OCI-LY1 (cell line): ENCODE measurements around the gene AKTIP.
"Not testable (repeated sequence)": the region's sequence is repeated elsewhere in the genome, so short reads cannot be mapped to it uniquely, and the experiment has no call there.

Source experiments
- H2AFZ ChIP-seq: fragments of 200-600 bp; sonication (generic), shearing (Covaris generic); 2 replicates; pipeline ENCODE4 v1.6.0; 2014; ENCODE audit warnings: antibody characterized with exemption, mild to moderate bottlenecking, low read length
- H3F3A ChIP-seq: fragments of 200-600 bp; sonication (generic), shearing (Covaris generic); 2 replicates; pipeline ENCODE4 v1.6.0; 2014; ENCODE audit warnings: mild to moderate bottlenecking, antibody characterized with exemption, low read length, moderate library complexity; ENCODE audit not compliant: insufficient read depth
- H3K27ac ChIP-seq: fragments of 200-600 bp; sonication (generic); 2 replicates; pipeline ENCODE4 v1.5.1; 2014; ENCODE audit warnings: low read length, mixed run types, mild to moderate bottlenecking, low read depth; ENCODE audit not compliant: poor library complexity, severe bottlenecking
- H3K27me3 ChIP-seq: fragments of 200-600 bp; sonication (generic); 2 replicates; pipeline ENCODE4 v1.6.0; 2014; ENCODE audit warnings: antibody characterized with exemption, mild to moderate bottlenecking, low read length, moderate library complexity; ENCODE audit not compliant: insufficient read depth
- H3K36me3 ChIP-seq: fragments of 200-600 bp; sonication (generic); 2 replicates; pipeline ENCODE4 v1.6.1; 2014; ENCODE audit warnings: mild to moderate bottlenecking, antibody characterized with exemption, low read length, moderate library complexity, mixed read lengths; ENCODE audit not compliant: insufficient read depth
- H3K4me1 ChIP-seq: fragments of 200-600 bp; sonication (generic); 2 replicates; pipeline ENCODE4 v1.5.1; 2014; ENCODE audit warnings: mild to moderate bottlenecking, low read length, moderate library complexity; ENCODE audit not compliant: insufficient read depth, severe bottlenecking
- H3K4me2 ChIP-seq: fragments of 200-600 bp; sonication (generic), shearing (Covaris generic); 2 replicates; pipeline ENCODE4 v1.6.1; 2014; ENCODE audit warnings: low read length
- H3K4me3 ChIP-seq: fragments of 200-600 bp; sonication (generic); 2 replicates; pipeline ENCODE4 v1.5.1; 2014; ENCODE audit warnings: low read length, low read depth, mild to moderate bottlenecking, mixed read lengths; ENCODE audit not compliant: poor library complexity, severe bottlenecking
- H3K79me2 ChIP-seq: fragments of 200-600 bp; shearing (Covaris generic); 2 replicates; pipeline ENCODE4 v1.6.1; 2016; ENCODE audit warnings: mixed run types, low read length, mixed read lengths; ENCODE audit not compliant: insufficient read depth
- H3K9ac ChIP-seq: fragments of 200-600 bp; sonication (generic), shearing (Covaris generic); 2 replicates; pipeline ENCODE4 v1.6.1; 2014; ENCODE audit warnings: mild to moderate bottlenecking, low read length, mixed read lengths
- H3K9me2 ChIP-seq: fragments of 200-600 bp; sonication (generic), shearing (Covaris generic); 2 replicates; pipeline ENCODE4 v1.6.1; 2014; ENCODE audit warnings: low read depth, mild to moderate bottlenecking, low read length, mixed read lengths
- H3K9me3 ChIP-seq: fragments of 200-600 bp; shearing (Covaris generic); 2 replicates; pipeline ENCODE4 v1.6.1; 2014; ENCODE audit warnings: low read length, mixed read lengths
- H4K20me1 ChIP-seq: fragments of 200-600 bp; sonication (generic), shearing (Covaris generic); 2 replicates; pipeline ENCODE4 v1.6.0; 2016; ENCODE audit warnings: mild to moderate bottlenecking, low read length; ENCODE audit not compliant: insufficient read depth
- EZH2 ChIP-seq: fragments of 200-600 bp; sonication (generic), shearing (Covaris generic); IDR thresholded peaks from 2 replicates; pipeline ENCODE4 v1.8.0; 2017; ENCODE audit warnings: borderline replicate concordance, mixed run types, mild to moderate bottlenecking, antibody characterized with exemption, low read length, moderate library complexity, mixed read lengths
- TF ChIP-seq, protein P1 (sequence below): fragments of 200-600 bp; sonication (generic), shearing (Covaris generic); IDR thresholded peaks from 2 replicates; pipeline ENCODE4 v1.5.1; 2017; ENCODE audit warnings: mild to moderate bottlenecking, antibody characterized with exemption, low read length, moderate library complexity, mixed read lengths

Gene AKTIP

DNA sequence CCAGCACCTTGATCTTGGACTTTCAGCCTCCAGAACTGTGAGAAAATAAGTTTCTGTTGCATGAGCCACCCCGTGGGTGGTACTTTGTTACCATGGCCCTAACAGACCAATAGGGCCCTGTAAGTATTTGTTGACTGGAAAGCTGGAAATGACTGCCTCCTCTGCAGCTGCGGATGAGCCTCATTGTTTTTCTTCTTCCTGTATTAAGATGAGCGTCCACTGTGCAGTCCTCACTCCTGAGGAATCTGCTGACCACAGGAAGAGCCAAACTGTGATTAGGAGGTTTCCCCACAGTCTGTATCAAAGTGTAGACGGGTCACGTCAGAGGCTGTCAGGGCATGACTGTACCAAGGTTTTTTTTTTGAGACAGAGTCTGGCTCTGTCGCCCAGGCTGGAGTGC, 12.2 kb upstream of the AKTIP start:
- TF ChIP-seq, protein P1, sequence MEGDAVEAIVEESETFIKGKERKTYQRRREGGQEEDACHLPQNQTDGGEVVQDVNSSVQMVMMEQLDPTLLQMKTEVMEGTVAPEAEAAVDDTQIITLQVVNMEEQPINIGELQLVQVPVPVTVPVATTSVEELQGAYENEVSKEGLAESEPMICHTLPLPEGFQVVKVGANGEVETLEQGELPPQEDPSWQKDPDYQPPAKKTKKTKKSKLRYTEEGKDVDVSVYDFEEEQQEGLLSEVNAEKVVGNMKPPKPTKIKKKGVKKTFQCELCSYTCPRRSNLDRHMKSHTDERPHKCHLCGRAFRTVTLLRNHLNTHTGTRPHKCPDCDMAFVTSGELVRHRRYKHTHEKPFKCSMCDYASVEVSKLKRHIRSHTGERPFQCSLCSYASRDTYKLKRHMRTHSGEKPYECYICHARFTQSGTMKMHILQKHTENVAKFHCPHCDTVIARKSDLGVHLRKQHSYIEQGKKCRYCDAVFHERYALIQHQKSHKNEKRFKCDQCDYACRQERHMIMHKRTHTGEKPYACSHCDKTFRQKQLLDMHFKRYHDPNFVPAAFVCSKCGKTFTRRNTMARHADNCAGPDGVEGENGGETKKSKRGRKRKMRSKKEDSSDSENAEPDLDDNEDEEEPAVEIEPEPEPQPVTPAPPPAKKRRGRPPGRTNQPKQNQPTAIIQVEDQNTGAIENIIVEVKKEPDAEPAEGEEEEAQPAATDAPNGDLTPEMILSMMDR: no peak
- no peak for TF ChIP-seq EZH2
- Histone ChIP-seq H3F3A (no peaks in the 10 kb centered on the region), H2AFZ (no peak overlapping the region), H3K9me3 (no peaks in the 10 kb centered on the region), H3K9ac (no peak overlapping the region), H3K27ac (no peak overlapping the region), H3K4me1 (peaks cover 10% of the 10 kb centered on the region), H3K9me2 (no peaks in the 10 kb centered on the region), H3K4me2 (no peak overlapping the region), H3K36me3 (no peaks in the 10 kb centered on the region), H3K4me3 (no peak overlapping the region), H3K79me2 (no peaks in the 10 kb centered on the region), H3K27me3 (no peaks in the 10 kb centered on the region; the same call in 1 of the 2 replicates), H4K20me1 (no peaks in the 10 kb centered on the region)

DNA sequence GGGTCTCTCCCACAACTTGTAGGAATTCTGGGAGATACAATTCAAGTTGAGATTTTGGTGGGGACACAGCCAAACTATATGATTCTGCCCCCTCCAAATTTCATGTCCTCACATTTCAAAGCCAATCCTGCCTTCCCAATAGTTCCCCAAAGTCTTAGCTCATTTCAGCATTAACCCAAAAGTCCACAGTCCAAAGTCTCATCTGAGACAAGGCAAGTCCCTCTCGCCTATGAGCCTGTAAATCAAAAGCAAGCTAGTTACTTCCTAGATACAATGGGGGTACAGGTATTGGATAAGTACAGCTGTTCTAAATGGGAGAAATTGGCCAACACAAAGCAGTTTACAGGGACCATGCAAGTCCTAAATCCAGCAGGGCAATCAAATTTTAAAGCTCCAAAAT, 9.8 kb upstream of the AKTIP start:
- H3K79me2 ChIP-seq, H3K4me1 ChIP-seq: not testable (repeated sequence)

DNA sequence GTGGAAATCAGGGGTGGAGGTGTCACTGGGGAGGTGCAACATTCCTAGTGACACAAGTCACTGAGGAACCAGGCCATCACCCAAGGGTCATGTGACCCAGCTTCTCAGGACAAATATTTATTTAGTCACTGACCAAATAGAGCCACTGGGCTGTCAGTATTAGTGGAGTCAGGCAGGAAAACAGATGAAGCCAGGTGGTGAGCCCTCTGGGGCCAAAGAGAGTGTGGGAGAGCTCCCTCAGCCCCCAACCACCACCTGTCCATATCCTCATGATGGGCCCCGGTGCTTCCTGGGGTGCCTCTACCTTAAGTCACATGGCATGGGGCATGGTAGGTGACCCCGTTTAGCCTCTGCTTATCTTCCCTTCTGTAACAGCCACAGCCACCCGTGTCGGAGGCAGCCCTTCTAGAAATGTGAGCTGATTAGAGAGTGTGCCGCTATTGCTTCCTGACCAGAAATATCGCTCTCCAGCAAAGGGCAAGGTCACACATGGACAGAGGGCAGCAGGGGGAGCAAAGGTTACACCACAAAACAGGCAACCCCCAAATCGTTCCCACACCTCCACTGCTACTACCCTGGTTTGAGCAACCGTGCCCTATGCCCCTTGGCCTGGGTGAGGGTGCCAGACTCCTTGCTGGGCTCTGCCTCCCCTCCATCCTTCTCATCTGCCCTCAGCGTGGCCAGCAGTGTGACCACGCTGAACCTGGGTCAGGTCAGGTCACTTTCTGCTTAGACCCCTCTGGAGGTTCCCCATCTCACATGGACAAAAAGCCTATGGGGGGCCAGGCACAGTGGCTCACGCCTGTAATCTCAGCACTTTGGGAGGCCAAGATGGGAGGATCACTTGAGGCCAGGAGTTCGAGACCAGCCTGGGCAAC, 8.6 kb upstream of the AKTIP start:
- no peaks in the 10 kb centered on the region for H3K79me2 ChIP-seq
- no peaks in the 10 kb centered on the region for H3K9me2 ChIP-seq
- TF ChIP-seq, protein P1: no peak
- no peak for TF ChIP-seq EZH2
- no peak overlapping the region for H3K27ac ChIP-seq
- no peak overlapping the region for H2AFZ ChIP-seq
- H3K27me3 ChIP-seq: peaks cover 5% of the 10 kb centered on the region
- no peaks in the 10 kb centered on the region for H3K9me3 ChIP-seq
- peaks cover 6% of the 10 kb centered on the region for H3K4me1 ChIP-seq
- H3F3A ChIP-seq: no peaks in the 10 kb centered on the region
- no peak overlapping the region for H3K4me3 ChIP-seq
- no peak overlapping the region for H3K9ac ChIP-seq
- H3K4me2 ChIP-seq: no peak overlapping the region
- no peaks in the 10 kb centered on the region for H4K20me1 ChIP-seq
- no peaks in the 10 kb centered on the region for H3K36me3 ChIP-seq

More for the DNA sequence above, 9.8 kb upstream of the AKTIP start:
- not testable (repeated sequence) for H3K9ac ChIP-seq, H4K20me1 ChIP-seq, H3K4me2 ChIP-seq, H3F3A ChIP-seq, H3K27ac ChIP-seq, H3K9me3 ChIP-seq, H3K9me2 ChIP-seq, H3K27me3 ChIP-seq, H2AFZ ChIP-seq, H3K4me3 ChIP-seq, H3K36me3 ChIP-seq

DNA sequence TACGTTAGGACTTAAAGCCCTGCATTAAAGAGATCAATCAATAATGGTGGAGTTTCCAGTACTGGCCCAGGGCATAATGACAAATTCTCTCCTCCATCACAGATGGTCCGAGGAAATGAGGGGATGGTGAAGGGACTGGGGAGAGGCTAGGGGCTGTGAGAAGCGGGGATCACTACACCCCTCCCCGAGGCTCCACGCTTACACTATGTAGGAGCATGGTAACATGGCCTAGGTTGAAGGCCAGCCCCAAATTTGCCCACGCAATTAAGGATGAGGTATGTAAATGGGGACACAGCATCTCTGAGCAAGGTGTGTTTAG, 8.0 kb upstream of the AKTIP start:
- Histone ChIP-seq H3K4me3 (no peak overlapping the region), H3K4me2 (no peak overlapping the region), H3K27ac (no peak overlapping the region), H2AFZ (no peak overlapping the region), H4K20me1 (no peaks in the 10 kb centered on the region), H3K9ac (no peak overlapping the region), H3K27me3 (peaks cover 5% of the 10 kb centered on the region), H3K9me2 (no peaks in the 10 kb centered on the region), H3K9me3 (no peaks in the 10 kb centered on the region), H3K36me3 (no peaks in the 10 kb centered on the region), H3K79me2 (no peaks in the 10 kb centered on the region), H3K4me1 (peaks cover 6% of the 10 kb centered on the region), H3F3A (no peaks in the 10 kb centered on the region)
- TF ChIP-seq, protein P1: no peak
- no peak for TF ChIP-seq EZH2
